ENCODE results near the gene CHERP.

GRCh38 chr19:16590876-16591802 lies 48.9 kb upstream of the CHERP start:
- TF ChIP-seq POLR2AphosphoS5 (IDR thresholded peaks at IDR 0.05; ENCODE audit: borderline replicate concordance, low read depth, low read length) = no peak
- TF ChIP-seq EZH2 (IDR thresholded peaks at IDR 0.05) = no peak
